GM18505 (cell line): ENCODE measurements around the gene RNF157.
"Not testable (repeated sequence)": the region's sequence is repeated elsewhere in the genome, so short reads cannot be mapped to it uniquely, and the experiment has no call there.

Experiments
- ATAC-seq: cut with Tn5 transposase; IDR thresholded peaks from one replicate; pipeline ENCODE4 v1.9.1; 2021; ENCODE audit not compliant: unreplicated experiment
- POLR2A ChIP-seq: IDR thresholded peaks from 4 replicates; pipeline ENCODE4 v1.6.1; 2011; ENCODE audit warnings: borderline replicate concordance; ENCODE audit not compliant: insufficient read depth, insufficient read length; ENCODE audit errors: extremely low read depth

RNF157 gene

GRCh38 chr17:76189247-76189646 is 51.0 kb downstream of the RNF157 start:
- TF ChIP-seq POLR2A, result no peak
- no peak for ATAC-seq

- no peak for TF ChIP-seq POLR2A
- ATAC-seq, result no peak
Measured at GRCh38 chr17:76188213-76189016, 51.9 kb downstream of the RNF157 start.

GRCh38 chr17:76186774-76187173 is 53.5 kb downstream of the RNF157 start:
- ATAC-seq, result not testable (repeated sequence)

GRCh38 chr17:76184290-76184689 is 56.0 kb downstream of the RNF157 start:
- ATAC-seq, result no peak
- TF ChIP-seq POLR2A, result no peak

GRCh38 chr17:76182016-76182764 is 58.1 kb downstream of the RNF157 start:
- no peak for TF ChIP-seq POLR2A
- ATAC-seq, result no peak

- TF ChIP-seq POLR2A, result peak; percentile 25
- no peak for ATAC-seq
Measured at GRCh38 chr17:76179496-76180467, 60.5 kb downstream of the RNF157 start.

- TF ChIP-seq POLR2A, result no peak
- ATAC-seq, result no peak
Measured at GRCh38 chr17:76178124-76178523, 62.2 kb downstream of the RNF157 start.

- no peak for TF ChIP-seq POLR2A
- no peak for ATAC-seq
Measured at GRCh38 chr17:76176701-76177574, 63.4 kb downstream of the RNF157 start.

- no peak for TF ChIP-seq POLR2A
- ATAC-seq, result no peak
Measured at GRCh38 chr17:76174037-76174436, 66.3 kb downstream of the RNF157 start.

- ATAC-seq, result no peak
- no peak for TF ChIP-seq POLR2A
Measured at GRCh38 chr17:76173474-76173873, 66.8 kb downstream of the RNF157 start.

- no peak for ATAC-seq
- no peak for TF ChIP-seq POLR2A
Measured at GRCh38 chr17:76171706-76172105, 68.6 kb downstream of the RNF157 start.

GRCh38 chr17:76170114-76170513 is 70.2 kb downstream of the RNF157 start:
- no peak for TF ChIP-seq POLR2A

More at GRCh38 chr17:76170114-76170513, 70.2 kb downstream of the RNF157 start:
- no peak for ATAC-seq
